H9 (cell line): ENCODE measurements around the gene LMO3. TPM values are rescaled to one million over a fixed set of nuclear protein-coding genes. Genes with fewer than 3 reads are reported as not detected.

Source experiments
- DNase-seq: peaks from one replicate; pipeline ENCODE4 v3.0.0-alpha.2; 2017
- H2AFZ ChIP-seq: one replicate; pipeline ENCODE4 v1.6.1; 2013; ENCODE audit warnings: mild to moderate bottlenecking, low read length, control low read depth, moderate library complexity
- H2AK5ac ChIP-seq: 2 replicates; pipeline ENCODE4 v1.6.1; 2013; ENCODE audit warnings: low read length, control low read depth, mixed read lengths; ENCODE audit not compliant: insufficient read length
- H2BK120ac ChIP-seq: one replicate; pipeline ENCODE4 v1.6.1; 2013; ENCODE audit warnings: low read depth, mild to moderate bottlenecking, low read length, control low read depth, inconsistent platforms; ENCODE audit not compliant: poor library complexity, severe bottlenecking
- H2BK12ac ChIP-seq: 2 replicates; pipeline ENCODE4 v1.6.1; 2013; ENCODE audit warnings: low read length, control low read depth, mixed read lengths, low read depth; ENCODE audit not compliant: insufficient read length
- H2BK15ac ChIP-seq: 2 replicates; pipeline ENCODE4 v1.6.1; 2013; ENCODE audit warnings: low read depth, low read length, control low read depth
- H2BK20ac ChIP-seq: one replicate; pipeline ENCODE4 v1.6.1; 2013; ENCODE audit warnings: low read depth, mild to moderate bottlenecking, low read length, control low read depth, inconsistent platforms; ENCODE audit not compliant: poor library complexity, severe bottlenecking
- H2BK5ac ChIP-seq: 2 replicates; pipeline ENCODE4 v1.6.1; 2013; ENCODE audit warnings: low read length, control low read depth, mixed read lengths; ENCODE audit not compliant: insufficient read length
- H3K14ac ChIP-seq: 2 replicates; pipeline ENCODE4 v1.6.1; 2013; ENCODE audit warnings: low read length, control low read depth; ENCODE audit not compliant: insufficient read depth
- H3K18ac ChIP-seq: 2 replicates; pipeline ENCODE4 v1.6.1; 2013; ENCODE audit warnings: low read depth, mild to moderate bottlenecking, mixed read lengths, low read length, control low read depth; ENCODE audit not compliant: insufficient read length
- H3K23ac ChIP-seq: 2 replicates; pipeline ENCODE4 v1.6.1; 2013; ENCODE audit warnings: low read length, control low read depth, mixed read lengths, low read depth; ENCODE audit not compliant: insufficient read length
- H3K23me2 ChIP-seq: 2 replicates; pipeline ENCODE4 v1.6.1; 2013; ENCODE audit warnings: low read depth, mild to moderate bottlenecking, mixed read lengths, low read length, control low read depth; ENCODE audit not compliant: insufficient read length, poor library complexity, severe bottlenecking
- H3K27ac ChIP-seq: 2 replicates; pipeline ENCODE4 v1.5.1; 2013; ENCODE audit warnings: low read length, control low read depth, mixed read lengths, low read depth; ENCODE audit not compliant: insufficient read length
- H3K27me3 ChIP-seq: 2 replicates; pipeline ENCODE4 v1.6.1; 2013; ENCODE audit warnings: low read length, control low read depth, inconsistent platforms; ENCODE audit not compliant: insufficient read depth
- H3K4ac ChIP-seq: 2 replicates; pipeline ENCODE4 v1.6.1; 2013; ENCODE audit warnings: low read depth, mild to moderate bottlenecking, control low read depth, inconsistent platforms, low read length, moderate library complexity
- H3K4me1 ChIP-seq: 2 replicates; pipeline ENCODE4 v1.6.1; 2013; ENCODE audit warnings: low read length, control low read depth, inconsistent platforms; ENCODE audit not compliant: insufficient read depth
- H3K4me2 ChIP-seq: 2 replicates; pipeline ENCODE4 v1.6.1; 2013; ENCODE audit warnings: low read length, control low read depth, mixed read lengths; ENCODE audit not compliant: insufficient read length, insufficient read depth
- H3K56ac ChIP-seq: 2 replicates; pipeline ENCODE4 v1.6.1; 2013; ENCODE audit warnings: low read depth, mild to moderate bottlenecking, mixed read lengths, low read length, control low read depth; ENCODE audit not compliant: insufficient read length
- H3K79me1 ChIP-seq: 2 replicates; pipeline ENCODE4 v1.6.1; 2013; ENCODE audit warnings: low read depth, mild to moderate bottlenecking, moderate library complexity, low read length, control low read depth, inconsistent platforms; ENCODE audit not compliant: insufficient read depth, poor library complexity, severe bottlenecking
- H3K79me2 ChIP-seq: 2 replicates; pipeline ENCODE4 v1.6.1; 2013; ENCODE audit warnings: low read length, control low read depth, inconsistent platforms; ENCODE audit not compliant: insufficient read depth
- H3K9ac ChIP-seq: 2 replicates; pipeline ENCODE4 v1.6.1; 2013; ENCODE audit warnings: low read length, control low read depth, mixed read lengths; ENCODE audit not compliant: insufficient read length; ENCODE audit errors: extremely low read depth
- H3K9me3 ChIP-seq: one replicate; pipeline ENCODE4 v1.6.1; 2013; ENCODE audit warnings: low read depth, low read length, inconsistent platforms; ENCODE audit not compliant: control insufficient read depth
- H3T11ph ChIP-seq: one replicate; pipeline ENCODE4 v1.6.1; 2013; ENCODE audit warnings: mild to moderate bottlenecking, low read length, control low read depth, inconsistent platforms
- H4K20me1 ChIP-seq: one replicate; pipeline ENCODE4 v1.6.1; 2013; ENCODE audit not compliant: control insufficient read depth, insufficient read length, insufficient read depth
- H4K5ac ChIP-seq: 2 replicates; pipeline ENCODE4 v1.6.1; 2013; ENCODE audit warnings: low read depth, mild to moderate bottlenecking, mixed read lengths, low read length, control low read depth; ENCODE audit not compliant: insufficient read length
- H4K8ac ChIP-seq: replicated peaks from 2 replicates; pipeline ENCODE4 v1.6.1; 2013; ENCODE audit warnings: low read length, control low read depth, mixed read lengths, low read depth; ENCODE audit not compliant: insufficient read length
- H4K91ac ChIP-seq: 2 replicates; pipeline ENCODE4 v1.6.1; 2013; ENCODE audit warnings: low read depth, mild to moderate bottlenecking, moderate library complexity, mixed read lengths, low read length, control low read depth; ENCODE audit not compliant: insufficient read length
- H3K27ac Mint-ChIP-seq, 3 experiments: 2 replicates in 2 of 3; 3 replicates in 1 of 3; pipeline ENCODE4 v1.8.0; 2020 to 2021; ENCODE audit warnings: mixed read lengths in 3 of 3, mild to moderate bottlenecking in 1 of 3, moderate library complexity in 1 of 3
- H3K27me3 Mint-ChIP-seq: 2 replicates; pipeline ENCODE4 v1.8.0; 2021; ENCODE audit warnings: low read depth, mild to moderate bottlenecking, moderate library complexity, mixed read lengths
- H3K36me3 Mint-ChIP-seq, 3 experiments: 2 replicates in 2 of 3; 3 replicates in 1 of 3; pipeline ENCODE4 v1.8.0; 2020 to 2021; ENCODE audit warnings: low read depth in 3 of 3, mixed read lengths in 3 of 3; ENCODE audit not compliant: insufficient read depth in 1 of 3
- H3K4me1 Mint-ChIP-seq, 2 experiments: 2 replicates each; pipeline ENCODE4 v1.8.0; 2020; ENCODE audit warnings: mixed read lengths in 2 of 2
- H3K4me3 Mint-ChIP-seq, 2 experiments: 2 replicates in 1 of 2; 3 replicates in 1 of 2; pipeline ENCODE4 v1.8.0; 2020 to 2021; ENCODE audit warnings: mild to moderate bottlenecking in 2 of 2, mixed read lengths in 2 of 2, moderate library complexity in 1 of 2
- H3K9me3 Mint-ChIP-seq, 2 experiments: 2 replicates in 1 of 2; 3 replicates in 1 of 2; pipeline ENCODE4 v1.8.0; 2020; ENCODE audit warnings: mild to moderate bottlenecking in 2 of 2, mixed read lengths in 2 of 2, moderate library complexity in 1 of 2
- CTCF ChIP-seq: fragments of 200-600 bp; sonication (generic); conservative IDR thresholded peaks from 3 replicates; pipeline ENCODE4 v1.8.0; 2021; ENCODE audit warnings: antibody characterized with exemption, mild to moderate bottlenecking
- WGBS: extraction: QIAGEN DNeasy Blood & Tissue Kit; methylation state at CpG from one replicate; pipeline ENCODE4 v1.1.7; 2013; ENCODE audit warnings: missing lambda C conversion rate, low lambda C conversion rate, mixed read lengths; ENCODE audit not compliant: insufficient read length; ENCODE audit errors: extremely low coverage; 5-methylcytosine and 5-hydroxymethylcytosine counted together
- total RNA-seq: library from RNA; stranded (reverse); gene quantifications from 2 replicates; pipeline ENCODE4 v1.2.1, GENCODE V29; 2021

Gene LMO3
- total RNA-seq, 1 experiment from 2014 or later, result not detected

- H2BK5ac ChIP-seq, result no peak overlapping the region
- H3K27ac Mint-ChIP-seq, result no peak overlapping the region; a peak in 1 of 7 replicates
- H2BK120ac ChIP-seq, result no peak overlapping the region
- TF ChIP-seq CTCF, result no peak
- H2AK5ac ChIP-seq, result no peak overlapping the region
- no peaks in the 10 kb centered on the region for H3K27me3 ChIP-seq
- H3K9me3 ChIP-seq, result no peaks in the 10 kb centered on the region
- H3K4me1 ChIP-seq, result no peaks in the 10 kb centered on the region; the same call in 1 of the 2 replicates
- H3T11ph ChIP-seq, result no peak overlapping the region
- H3K56ac ChIP-seq, result no peak overlapping the region
- no peaks in the 10 kb centered on the region for H3K27me3 Mint-ChIP-seq
- no peak overlapping the region for H2BK20ac ChIP-seq
- no peaks in the 10 kb centered on the region; a peak in 1 of 7 replicates for H3K36me3 Mint-ChIP-seq
- no peak overlapping the region for H3K4ac ChIP-seq
- no peak overlapping the region for H3K9ac ChIP-seq
- H3K27ac ChIP-seq, result no peak overlapping the region
- no peaks in the 10 kb centered on the region for H3K79me2 ChIP-seq
- no CpG with 5 or more reads among the region's 1 CpG for WGBS
- H4K5ac ChIP-seq, result no peak overlapping the region
- no peak for DNase-seq
- no peak overlapping the region for H3K4me2 ChIP-seq
- H3K18ac ChIP-seq, result no peak overlapping the region
- no peak overlapping the region for H3K4me3 Mint-ChIP-seq
- H3K14ac ChIP-seq, result no peak overlapping the region
- no peaks in the 10 kb centered on the region for H4K20me1 ChIP-seq
- no peaks in the 10 kb centered on the region for H3K23me2 ChIP-seq
- H3K9me3 Mint-ChIP-seq, result no peaks in the 10 kb centered on the region; a peak in 2 of 5 replicates
- no peak overlapping the region for H2BK15ac ChIP-seq
- no peak overlapping the region for H3K23ac ChIP-seq
- H2BK12ac ChIP-seq, result no peak overlapping the region
- no peak overlapping the region for H4K91ac ChIP-seq
- H3K4me1 Mint-ChIP-seq, result peaks cover 5 to 12% of the 10 kb centered on the region in 2 experiments
- H4K8ac ChIP-seq, result no peak overlapping the region
- H2AFZ ChIP-seq, result no peak overlapping the region
- H3K79me1 ChIP-seq, result no peaks in the 10 kb centered on the region
These were observed 101.8 kb downstream of the LMO3 start for GRCh38 chr12:16504200-16504599.
